PC-9 (cell line): ENCODE measurements around the gene PPBP.

ENCODE experiments used
- CTCF ChIP-seq: fragments of 200-600 bp; sonication (generic); conservative IDR thresholded peaks from 2 replicates; pipeline ENCODE4 v1.6.1; 2017; ENCODE audit warnings: mixed run types, antibody characterized with exemption, mild to moderate bottlenecking, moderate library complexity
- EZH2 ChIP-seq: fragments of 200-600 bp; sonication (generic); IDR thresholded peaks from 2 replicates; pipeline ENCODE4 v1.8.0; 2017; ENCODE audit warnings: antibody characterized with exemption, low read depth

- TF ChIP-seq CTCF, result no peak
- TF ChIP-seq EZH2, result no peak
Observed at GRCh38 chr4:73992050-73992449, 4.1 kb upstream of the PPBP start.
